GM12873 (cell line): Measurements from ENCODE around the gene KSR2.

Experiments
- CTCF ChIP-seq: IDR thresholded peaks from 2 replicates; pipeline ENCODE4 v1.5.1; 2012; ENCODE audit warnings: low read depth, mild to moderate bottlenecking, moderate library complexity, low read length, control low read depth; ENCODE audit not compliant: insufficient read depth; ENCODE audit errors: missing control alignments

Gene KSR2

GRCh38 chr12:117645473-117645872 is 323.3 kb downstream of the KSR2 start:
- no peak for TF ChIP-seq CTCF

DNA sequence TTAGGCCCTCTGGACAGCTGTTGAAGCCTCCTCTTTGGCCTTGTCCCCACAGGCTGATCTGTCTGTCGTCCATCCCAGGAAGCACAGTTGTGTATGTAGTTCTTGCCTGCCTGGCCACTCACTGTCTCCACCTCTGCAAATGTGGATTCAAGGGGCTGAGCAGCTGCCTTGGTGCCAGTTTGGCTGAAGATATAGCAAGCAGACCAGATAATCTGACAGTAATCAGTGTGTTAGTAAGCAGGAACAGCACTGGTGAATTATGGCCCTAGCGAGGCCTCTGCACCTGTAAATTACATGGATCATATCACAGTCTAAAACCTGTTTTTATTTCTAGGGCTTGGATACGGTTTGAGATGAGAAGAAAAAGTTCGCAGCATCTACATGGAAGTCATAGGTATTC is 324.8 kb downstream of the KSR2 start:
- TF ChIP-seq CTCF: no peak

- no peak for TF ChIP-seq CTCF
Observed at GRCh38 chr12:117641885-117642284, 326.9 kb downstream of the KSR2 start.

GRCh38 chr12:117640511-117640910 is 328.3 kb downstream of the KSR2 start:
- TF ChIP-seq CTCF: no peak

GRCh38 chr12:117629454-117629853 is 339.3 kb downstream of the KSR2 start:
- no peak for TF ChIP-seq CTCF

- TF ChIP-seq CTCF: no peak
Observed at GRCh38 chr12:117622741-117623140, 346.0 kb downstream of the KSR2 start.

DNA sequence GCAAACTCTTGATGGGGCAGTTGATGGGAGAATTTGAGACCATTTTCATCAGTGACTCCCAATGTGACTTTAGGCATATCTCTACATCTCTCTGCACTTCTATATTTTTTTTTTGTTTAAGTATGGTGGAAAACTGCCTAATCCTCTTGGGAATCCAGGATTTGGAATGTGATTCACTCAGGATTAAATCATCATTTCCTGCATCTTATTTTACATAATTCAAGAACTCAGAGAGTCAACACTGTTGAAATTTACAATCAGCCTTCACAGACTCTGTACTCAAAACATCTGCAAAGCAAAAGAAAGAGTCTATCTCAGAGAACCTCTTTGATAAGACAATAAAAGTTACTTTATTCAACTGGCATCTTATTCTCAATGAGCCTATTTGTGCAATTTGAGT is 346.7 kb downstream of the KSR2 start:
- no peak for TF ChIP-seq CTCF

GRCh38 chr12:117607778-117608177 is 361.0 kb downstream of the KSR2 start:
- no peak for TF ChIP-seq CTCF
